ENCODE results near the gene KCNQ1. TPM values are rescaled to one million over a fixed set of nuclear protein-coding genes. Genes with fewer than 3 reads are reported as not detected.

The KCNQ1 gene
- total RNA-seq = not detected in 2 replicates

GRCh38 chr11:2444821-2445745 lies at the start of gene KCNQ1:
Gene KCNQ1, plus strand, starts transcription at chr11:2445008. Its CDS starts 91 bp downstream, at chr11:2445099.

GRCh38 chr11:2400069-2400761 lies 44.6 kb upstream of the KCNQ1 start, which contains the start of gene TSSC4:
Gene TSSC4, plus strand, starts transcription at chr11:2400750. Its CDS starts 1,884 bp downstream, at chr11:2402634.

GRCh38 chr11:2443881-2444820 lies 657 bp upstream of the KCNQ1 start, which contains the start of gene TRPM5:
Gene TRPM5, minus strand, starts transcription at chr11:2444514. Its CDS starts 21,478 bp downstream, at chr11:2423036.

GRCh38 chr11:2699531-2700414 lies 255.0 kb downstream of the KCNQ1 start, which contains the start of gene KCNQ1OT1:
Gene KCNQ1OT1, minus strand, starts transcription at chr11:2699994.

GRCh38 chr11:2885678-2886081 lies 440.9 kb downstream of the KCNQ1 start, which contains the start of gene CDKN1C:
Gene CDKN1C, minus strand, starts transcription at chr11:2885775. Its CDS starts 319 bp downstream, at chr11:2885456.

Other genes starting within 250 kb of the KCNQ1 start
- gene ASCL2, start 174.4 kb upstream of the KCNQ1 start, total RNA-seq = not detected in 2 replicates
- gene C11orf21, start 143.1 kb upstream of the KCNQ1 start, total RNA-seq = not detected in 2 replicates
- gene TSPAN32, start 143.0 kb upstream of the KCNQ1 start, total RNA-seq = 0.25 and 0.26 TPM in 2 replicates
- gene CD81, start 67.7 kb upstream of the KCNQ1 start, total RNA-seq = 254 and 442 TPM in 2 replicates
- gene TSSC4, start 44.3 kb upstream of the KCNQ1 start, total RNA-seq = 42.6 and 55.1 TPM in 2 replicates
- gene TRPM5, start 494 bp upstream of the KCNQ1 start, total RNA-seq = not detected in 2 replicates

All from aortic smooth muscle cell (primary cell).